Activated naive CD4-positive, alpha-beta T cell treated with anti-CD3 and anti-CD28 coated beads, Interleukin-2, amount 10 ng/mL, durations not matched to agents 7 days and 5 days (primary cell): Measurements from ENCODE around the gene UAP1L1.
"Not testable (repeated sequence)": the region's sequence is repeated elsewhere in the genome, so short reads cannot be mapped to it uniquely, and the experiment has no call there.

Source experiments
- CTCF ChIA-PET: fragments of 350-600 bp; sonication (Branson Sonifier 250); formaldehyde crosslinking; loops from one replicate; lab custom pipeline; 2021; ENCODE audit warnings: antibody characterized with exemption; lab: Charles Lee
- DNase-seq: peaks from one replicate; pipeline ENCODE4 v3.0.0-alpha.2; 2020
- H3K27ac Mint-ChIP-seq: one replicate; pipeline ENCODE4 v1.8.0; 2021; ENCODE audit warnings: mild to moderate bottlenecking, moderate library complexity, mixed read lengths
- H3K27me3 Mint-ChIP-seq: one replicate; pipeline ENCODE4 v1.8.0; 2021; ENCODE audit warnings: mild to moderate bottlenecking, mixed read lengths
- H3K36me3 Mint-ChIP-seq: one replicate; pipeline ENCODE4 v1.8.0; 2021; ENCODE audit warnings: mixed read lengths
- H3K4me1 Mint-ChIP-seq: one replicate; pipeline ENCODE4 v1.8.0; 2021; ENCODE audit warnings: mixed read lengths
- H3K4me3 Mint-ChIP-seq: one replicate; pipeline ENCODE4 v1.8.0; 2021; ENCODE audit warnings: mild to moderate bottlenecking, moderate library complexity, mixed read lengths
- H3K9me3 Mint-ChIP-seq: one replicate; pipeline ENCODE4 v1.8.0; 2021; ENCODE audit warnings: mixed read lengths

The UAP1L1 gene

DNA sequence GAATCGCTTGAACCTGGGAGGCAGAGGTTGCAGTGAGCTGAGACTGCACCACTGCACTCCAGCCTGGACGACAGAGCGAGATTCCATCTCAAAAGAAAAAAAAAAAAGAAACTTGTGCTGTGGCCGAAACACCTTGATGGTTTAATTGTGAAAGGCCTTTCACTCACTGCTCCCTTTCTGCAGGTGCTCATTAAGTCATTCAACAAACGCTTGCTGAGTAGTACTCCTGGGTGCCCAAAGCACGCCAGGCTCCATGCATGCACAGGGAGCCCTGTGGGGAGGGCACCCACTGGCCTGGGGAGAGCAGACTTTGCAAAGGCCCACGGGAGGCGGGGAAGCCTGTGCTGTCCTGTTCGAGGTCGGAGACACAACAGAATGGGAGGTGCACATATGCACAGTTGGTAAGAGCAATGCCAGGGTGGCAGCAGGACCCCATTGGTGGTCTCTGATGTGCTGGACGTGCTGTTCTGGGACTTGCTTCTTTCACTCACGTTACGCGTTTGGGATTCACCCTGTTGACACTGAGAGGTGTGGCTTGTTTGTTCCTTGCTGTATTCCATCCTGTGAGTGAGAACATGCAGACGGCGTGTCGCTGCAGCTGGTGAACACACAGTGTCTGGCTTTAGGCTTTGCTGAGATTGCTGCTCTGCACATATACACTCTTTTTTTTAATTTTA, 20.4 kb upstream of the UAP1L1 start:
- peaks cover 66% of the 10 kb centered on the region for H3K27me3 Mint-ChIP-seq
- no peaks in the 10 kb centered on the region for H3K9me3 Mint-ChIP-seq
- H3K4me1 Mint-ChIP-seq: no peaks in the 10 kb centered on the region
- H3K4me3 Mint-ChIP-seq: no peak overlapping the region
- H3K27ac Mint-ChIP-seq: no peak overlapping the region
- H3K36me3 Mint-ChIP-seq: no peaks in the 10 kb centered on the region
- CTCF ChIA-PET: interaction anchor here (1.4 to 1.8 kb wide), 4 partner anchors 7 to 12 kb away, joined by 4 to 8 read pairs (median 6); no protein-coding TSS in a partner anchor
- DNase-seq: no peak

DNA sequence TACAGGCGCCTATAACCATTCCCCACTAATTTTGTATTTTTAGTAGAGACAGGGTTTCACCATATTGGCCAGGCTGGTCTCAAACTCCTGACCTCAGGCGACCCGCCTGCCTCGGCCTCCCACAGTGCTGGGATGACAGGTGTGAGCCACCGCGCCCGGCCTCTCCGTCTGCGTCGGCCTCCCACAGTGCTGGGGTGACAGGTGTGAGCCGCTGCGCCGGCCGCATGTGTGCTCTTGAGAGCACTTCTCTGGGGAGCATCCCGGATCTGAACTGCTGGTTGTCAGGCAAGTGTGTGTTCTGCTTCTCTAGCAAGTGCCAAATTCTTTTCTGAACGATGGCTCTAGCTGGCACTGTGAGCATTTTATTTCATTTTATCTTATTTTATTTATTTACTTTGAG, 19.8 kb upstream of the UAP1L1 start:
- DNase-seq: no peak
- H3K27me3 Mint-ChIP-seq: peaks cover 59% of the 10 kb centered on the region
- H3K27ac Mint-ChIP-seq: no peak overlapping the region
- H3K9me3 Mint-ChIP-seq: no peaks in the 10 kb centered on the region
- no peaks in the 10 kb centered on the region for H3K4me1 Mint-ChIP-seq
- CTCF ChIA-PET: interaction anchor here (1.6 kb wide), 1 partner anchor 11 kb away, joined by 5 read pairs; no protein-coding TSS in a partner anchor
- no peaks in the 10 kb centered on the region for H3K36me3 Mint-ChIP-seq
- H3K4me3 Mint-ChIP-seq: no peak overlapping the region

DNA sequence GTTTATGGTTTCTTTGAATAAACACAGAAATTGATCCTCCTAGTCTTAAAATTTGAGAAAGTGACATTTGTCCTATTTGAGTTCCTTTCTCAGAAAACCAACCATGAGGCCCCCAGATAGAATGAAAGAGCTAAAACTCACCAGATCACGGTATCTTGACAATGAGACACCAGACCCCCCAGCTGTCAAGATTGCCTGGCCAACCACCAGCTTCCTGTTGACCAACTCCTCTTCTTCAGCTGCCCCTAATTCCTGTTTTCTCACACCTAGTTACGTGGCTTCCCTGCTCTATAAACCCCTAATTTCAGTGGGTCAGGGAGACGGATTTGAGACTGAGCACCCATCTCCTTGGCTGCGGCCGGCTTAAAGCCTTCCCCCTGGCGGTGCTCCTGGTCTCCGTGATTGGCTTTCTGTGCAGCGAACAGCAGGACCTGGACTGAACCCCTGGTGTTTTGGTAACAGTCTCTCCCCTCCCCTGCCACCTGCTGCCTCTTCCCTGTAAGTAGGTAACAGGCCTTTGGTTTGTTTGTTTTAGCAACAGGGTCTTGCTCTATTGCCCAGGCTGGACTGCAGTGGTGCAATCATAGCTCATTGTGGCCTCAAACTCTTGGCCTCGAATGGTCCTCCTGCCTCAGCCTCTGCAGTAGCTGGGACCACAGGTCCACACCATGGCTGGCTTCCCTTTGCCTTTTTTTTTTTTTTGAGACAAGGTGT, 18.6 kb upstream of the UAP1L1 start:
- DNase-seq: no peak
- Mint-ChIP-seq H3K4me1 (no peaks in the 10 kb centered on the region), H3K9me3 (no peaks in the 10 kb centered on the region), H3K27me3 (peaks cover 51% of the 10 kb centered on the region), H3K4me3 (no peak overlapping the region), H3K27ac (no peak overlapping the region), H3K36me3 (no peaks in the 10 kb centered on the region)
- CTCF ChIA-PET: interaction anchor here (0.9 to 1.2 kb wide), 4 partner anchors 9 to 24 kb away, joined by 3 to 4 read pairs (median 4); no protein-coding TSS in a partner anchor

DNA sequence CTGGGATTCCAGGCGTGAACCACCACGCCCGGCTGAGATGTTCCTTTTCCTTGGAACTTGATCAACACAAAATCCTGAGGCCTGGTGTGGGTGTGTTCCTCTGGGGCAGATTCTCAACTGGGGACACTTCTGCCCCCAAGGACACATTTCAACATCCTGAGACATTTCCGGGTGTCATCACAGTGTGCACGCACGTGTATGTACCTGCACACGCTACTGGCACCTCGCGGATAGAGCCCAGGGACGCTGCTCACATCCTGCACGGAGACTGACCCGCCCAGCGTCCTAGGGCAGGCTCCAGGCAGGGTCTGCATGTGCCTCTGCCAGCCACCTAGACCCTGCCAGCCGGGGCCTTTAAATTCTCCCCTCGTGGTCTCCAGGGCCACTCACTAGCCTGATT, 14.9 kb upstream of the UAP1L1 start:
- CTCF ChIA-PET: interaction anchor here (1.8 to 9.6 kb wide), 2 partner anchors 14 to 28 kb away, joined by 7 to 103 read pairs; partner anchors contain the start of gene NPDC1
- H3K9me3 Mint-ChIP-seq: no peaks in the 10 kb centered on the region
- no peak overlapping the region for H3K27ac Mint-ChIP-seq
- no peak for DNase-seq
- peaks cover 6% of the 10 kb centered on the region for H3K36me3 Mint-ChIP-seq
- H3K27me3 Mint-ChIP-seq: peaks cover 20% of the 10 kb centered on the region
- no peak overlapping the region for H3K4me3 Mint-ChIP-seq
- no peaks in the 10 kb centered on the region for H3K4me1 Mint-ChIP-seq

DNA sequence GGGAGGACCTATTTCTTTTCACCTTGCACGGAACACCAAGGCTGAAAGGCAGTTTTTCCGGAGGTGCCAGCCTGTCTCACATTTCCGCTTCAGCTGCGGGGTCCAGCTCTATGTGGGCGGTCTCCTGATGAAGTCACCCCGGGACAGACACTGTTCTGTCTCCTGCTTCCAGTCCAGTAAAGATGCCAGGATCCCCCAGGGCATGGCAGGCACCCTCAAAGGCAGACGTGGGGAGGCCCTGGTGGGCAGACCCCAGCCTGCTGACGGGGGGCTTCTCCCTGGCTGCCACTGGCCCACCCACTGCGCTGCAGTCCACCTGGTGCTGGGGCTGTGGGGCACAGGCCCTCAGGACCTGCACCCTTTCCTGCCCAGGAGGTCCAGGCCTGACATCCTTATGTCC, 14.5 kb upstream of the UAP1L1 start:
- not testable (repeated sequence) for DNase-seq, H3K4me3 Mint-ChIP-seq, H3K9me3 Mint-ChIP-seq, H3K36me3 Mint-ChIP-seq, H3K4me1 Mint-ChIP-seq, H3K27ac Mint-ChIP-seq
- H3K27me3 Mint-ChIP-seq: peaks cover 16% of the 10 kb centered on the region
- CTCF ChIA-PET: interaction anchor here (1.8 to 9.6 kb wide), 3 partner anchors 10 to 28 kb away, joined by 7 to 103 read pairs (median 11); partner anchors contain the start of gene NPDC1

DNA sequence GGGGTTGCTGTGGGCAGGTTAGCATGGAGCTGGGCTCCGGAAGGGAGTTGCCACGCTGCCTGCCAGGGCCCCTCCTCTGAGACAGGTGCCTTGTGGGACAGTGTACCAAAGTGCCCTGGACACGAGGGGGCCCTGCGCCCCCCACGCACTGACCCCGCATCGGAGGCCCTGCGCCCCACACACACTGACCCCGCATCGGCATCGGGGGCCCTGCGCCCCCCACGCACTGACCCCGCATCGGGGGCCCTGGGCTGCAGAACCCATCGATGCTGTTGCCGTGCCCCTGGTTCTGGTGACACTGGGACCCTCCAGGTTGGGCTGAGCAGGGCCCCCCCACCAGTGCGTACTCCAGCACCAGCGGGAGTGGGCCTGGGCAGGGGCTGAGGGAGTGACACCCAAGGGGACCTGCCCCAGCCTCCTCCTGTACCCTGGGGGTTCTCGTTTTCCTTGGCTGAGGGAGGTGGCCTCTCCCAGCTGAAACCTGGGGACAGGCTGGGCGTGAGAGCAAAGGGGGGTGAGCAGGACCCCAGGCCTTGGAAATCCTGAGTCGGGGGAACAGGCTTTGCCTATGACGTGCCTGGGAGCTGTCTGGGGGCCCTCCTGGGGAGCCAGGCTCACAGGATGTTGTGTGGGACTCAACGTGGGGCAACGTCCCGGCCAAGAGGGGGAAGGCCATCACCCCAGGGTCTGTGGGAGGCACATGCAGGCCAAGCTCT, 13.8 kb upstream of the UAP1L1 start:
- Mint-ChIP-seq H3K27ac (no peak overlapping the region), H3K4me1 (peaks cover 9% of the 10 kb centered on the region), H3K4me3 (no peak overlapping the region), H3K9me3 (no peaks in the 10 kb centered on the region), H3K36me3 (peaks cover 10% of the 10 kb centered on the region), H3K27me3 (peaks cover 11% of the 10 kb centered on the region)
- no peak for DNase-seq
- CTCF ChIA-PET: interaction anchor here (0.5 to 9.6 kb wide), 14 partner anchors 8 to 243 kb away, joined by 3 to 103 read pairs (median 4); partner anchors contain the start of genes MAN1B1 and NPDC1

DNA sequence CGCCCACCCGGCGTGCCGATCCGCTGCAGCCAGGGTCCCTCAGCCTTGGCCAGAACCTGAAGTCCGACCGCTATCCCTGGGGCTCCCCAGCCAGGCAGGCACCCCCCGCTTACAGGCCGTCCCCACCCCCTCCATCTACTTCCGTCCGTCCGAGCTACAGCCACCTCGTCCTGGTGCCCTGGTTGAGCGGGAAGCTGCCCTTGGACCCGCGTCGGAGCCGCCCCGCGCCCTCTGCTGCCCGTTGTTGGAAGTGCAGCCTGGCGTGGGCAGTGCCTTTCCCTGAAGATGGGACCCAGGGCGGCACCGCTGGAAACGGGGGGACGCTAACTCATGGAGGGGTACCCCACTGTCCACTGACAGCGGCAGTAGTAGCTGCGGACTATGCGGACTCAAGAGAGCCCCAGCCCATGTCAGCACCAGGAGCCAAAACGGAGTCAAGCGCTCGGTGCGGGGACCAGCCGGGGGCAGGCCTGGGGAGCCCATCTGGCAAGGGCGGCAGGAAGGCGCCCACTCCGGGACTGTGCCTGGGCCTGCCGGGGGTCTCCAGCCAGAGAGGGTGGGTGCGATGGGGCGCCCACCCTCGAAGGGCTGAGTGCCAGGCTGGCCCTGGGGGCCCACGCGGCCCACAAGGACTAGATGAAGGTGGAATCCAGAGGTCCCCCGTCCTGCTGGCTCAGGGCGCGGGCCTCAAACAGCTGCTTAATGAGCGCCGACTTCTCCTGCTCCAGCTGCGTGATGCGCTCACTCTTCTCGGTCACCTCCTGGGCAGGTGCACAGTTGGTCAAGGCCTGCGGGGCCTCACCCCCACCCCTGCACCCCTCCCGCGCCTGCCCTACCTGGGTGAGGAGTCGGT, 13.1 kb upstream of the UAP1L1 start:
- H3K9me3 Mint-ChIP-seq: no peaks in the 10 kb centered on the region
- peaks cover 3% of the 10 kb centered on the region for H3K27me3 Mint-ChIP-seq
- H3K27ac Mint-ChIP-seq: no peak overlapping the region
- CTCF ChIA-PET: interaction anchor here (0.5 to 9.6 kb wide), 14 partner anchors 8 to 244 kb away, joined by 3 to 103 read pairs (median 4); partner anchors contain the start of genes MAN1B1 and NPDC1
- peak; percentile 69 for DNase-seq
- peaks cover 16% of the 10 kb centered on the region for H3K4me1 Mint-ChIP-seq
- H3K36me3 Mint-ChIP-seq: peaks cover 10% of the 10 kb centered on the region
- no peak overlapping the region for H3K4me3 Mint-ChIP-seq

DNA sequence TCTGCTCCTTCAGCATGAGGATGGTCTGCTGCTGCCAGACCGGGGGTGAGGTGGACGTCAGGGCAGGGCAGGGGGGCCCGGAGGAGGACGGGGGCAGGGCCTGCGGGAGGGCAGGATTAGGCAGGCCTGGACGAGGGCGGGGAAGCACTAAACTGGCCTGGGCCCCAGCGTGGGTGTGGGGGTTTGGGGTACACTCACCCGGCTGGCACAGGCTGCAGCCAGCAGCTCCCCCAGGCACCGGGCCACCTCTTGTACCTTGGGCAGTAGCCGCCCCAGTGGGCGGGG, 12.5 kb upstream of the UAP1L1 start:
- DNase-seq: no peak
- Mint-ChIP-seq H3K27me3 (peaks cover 1% of the 10 kb centered on the region), H3K36me3 (peaks cover 10% of the 10 kb centered on the region), H3K4me3 (no peak overlapping the region), H3K27ac (no peak overlapping the region), H3K4me1 (peaks cover 16% of the 10 kb centered on the region), H3K9me3 (no peaks in the 10 kb centered on the region)
- CTCF ChIA-PET: interaction anchor here (1.2 to 9.6 kb wide), 8 partner anchors 9 to 39 kb away, joined by 3 to 103 read pairs (median 6); partner anchors contain the start of gene NPDC1

DNA sequence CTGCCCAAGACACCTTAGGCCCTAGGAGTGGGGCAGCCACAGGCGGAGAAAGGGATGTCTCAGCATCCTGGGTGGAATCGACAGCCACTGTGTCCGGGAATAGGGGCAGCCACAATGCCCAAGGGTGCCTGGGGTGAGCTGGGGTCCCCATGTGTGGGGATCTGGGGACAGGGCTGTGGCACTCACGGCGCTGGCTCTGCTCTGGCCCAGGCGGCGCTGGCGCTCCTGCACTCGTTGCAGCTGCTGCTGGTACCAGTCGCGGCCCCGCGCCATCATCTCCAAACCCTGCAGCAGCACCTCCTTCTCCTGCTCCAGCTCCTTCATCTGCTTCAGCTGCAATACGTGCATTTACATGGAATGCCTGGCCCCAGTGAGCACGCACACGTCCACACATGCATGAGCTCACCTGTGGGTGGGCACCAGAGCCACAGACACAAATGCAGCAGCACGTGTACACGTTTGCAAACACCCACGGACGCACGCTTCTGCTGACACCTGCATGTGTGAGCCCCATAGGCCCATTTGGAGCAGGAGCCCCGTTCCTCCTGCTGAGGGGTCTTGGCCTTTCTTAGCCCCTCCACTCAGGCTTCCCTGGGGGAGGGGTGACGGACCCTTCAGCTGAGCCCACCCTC, 11.9 kb upstream of the UAP1L1 start:
- peaks cover 10% of the 10 kb centered on the region for H3K36me3 Mint-ChIP-seq
- no peak overlapping the region for H3K27ac Mint-ChIP-seq
- H3K4me3 Mint-ChIP-seq: no peak overlapping the region
- CTCF ChIA-PET: interaction anchor here (0.8 to 9.6 kb wide), 4 partner anchors 11 to 334 kb away, joined by 3 to 103 read pairs (median 5); partner anchors contain the start of gene NPDC1
- no peak for DNase-seq
- no peaks in the 10 kb centered on the region for H3K27me3 Mint-ChIP-seq
- no peaks in the 10 kb centered on the region for H3K9me3 Mint-ChIP-seq
- peaks cover 17% of the 10 kb centered on the region for H3K4me1 Mint-ChIP-seq

DNA sequence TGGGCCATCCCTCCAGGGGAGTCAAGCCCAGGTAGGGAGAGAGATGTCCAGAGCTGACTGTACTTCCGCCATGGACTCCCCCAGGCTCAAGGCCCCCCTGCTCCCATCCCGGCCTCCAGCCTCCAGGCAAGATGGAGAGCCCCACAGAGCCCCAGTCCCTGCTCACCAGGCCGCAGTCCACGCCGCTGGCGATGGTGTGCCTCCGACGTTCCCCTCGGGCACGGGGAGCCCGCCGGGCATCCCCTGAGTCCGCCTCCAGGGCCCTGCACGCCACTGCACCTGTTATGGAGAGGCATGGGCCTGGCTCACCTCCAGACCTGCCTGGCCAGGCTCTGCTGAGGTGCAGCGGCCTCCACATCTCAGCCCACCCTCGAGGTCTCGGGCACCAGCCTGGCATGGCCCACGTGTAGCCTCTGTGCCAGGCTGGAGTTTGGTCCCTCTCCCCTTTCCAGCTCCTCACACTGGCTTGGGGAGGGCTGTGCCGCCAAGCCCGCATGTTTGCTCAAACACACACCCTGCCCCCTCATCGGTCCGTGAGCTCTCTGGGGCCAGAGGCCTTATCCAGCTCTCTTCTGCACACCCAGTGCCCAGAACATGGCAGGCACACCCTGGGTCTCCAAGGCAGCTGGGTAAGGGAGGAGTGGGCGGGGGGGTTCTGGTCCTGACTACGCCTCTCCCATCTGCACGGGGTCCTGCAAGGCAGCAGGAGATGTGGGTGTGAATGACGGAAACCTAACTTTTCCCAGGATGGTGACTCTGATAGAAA, 11.0 kb upstream of the UAP1L1 start:
- Mint-ChIP-seq H3K4me3 (no peak overlapping the region), H3K4me1 (peaks cover 25% of the 10 kb centered on the region), H3K27ac (no peak overlapping the region), H3K36me3 (peaks cover 10% of the 10 kb centered on the region), H3K9me3 (no peaks in the 10 kb centered on the region), H3K27me3 (no peaks in the 10 kb centered on the region)
- DNase-seq: no peak
- CTCF ChIA-PET: interaction anchor here (0.7 to 9.6 kb wide), 9 partner anchors 10 to 288 kb away, joined by 3 to 103 read pairs (median 6); partner anchors contain the start of gene NPDC1

DNA sequence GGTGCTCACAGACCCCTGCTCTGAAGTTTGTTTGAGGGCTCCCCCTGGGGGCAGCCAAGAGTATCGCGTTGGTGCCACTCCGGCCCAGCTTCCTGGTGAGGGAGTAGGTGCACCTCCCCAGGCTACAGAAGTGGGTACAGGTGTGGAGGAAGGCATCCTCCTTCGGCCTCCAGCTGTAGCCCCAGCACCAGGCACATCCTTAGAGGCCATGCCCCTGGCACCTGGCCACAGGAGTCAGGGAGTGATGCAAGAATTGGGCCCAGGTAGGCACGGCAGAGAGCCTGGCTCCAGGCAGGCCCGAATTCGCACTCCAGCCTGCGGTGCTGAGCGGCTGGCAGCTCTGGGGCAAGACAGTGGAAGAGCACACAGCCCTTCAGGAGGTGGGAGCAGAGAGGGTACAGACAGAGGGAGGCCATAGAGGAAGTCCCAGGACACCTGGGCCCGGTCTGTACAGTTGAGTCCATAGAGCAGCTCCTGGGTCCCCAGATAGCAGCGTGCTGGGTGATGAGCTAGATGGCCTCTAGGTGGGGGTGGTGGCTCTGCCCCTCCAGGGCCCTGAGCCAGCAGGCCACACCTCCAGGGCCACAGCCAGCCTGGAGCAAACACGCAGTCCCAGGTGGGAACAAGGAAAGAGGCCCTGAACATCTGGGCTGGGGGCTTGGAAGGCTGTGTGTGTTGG, 9.3 kb upstream of the UAP1L1 start:
- CTCF ChIA-PET: interaction anchor here (0.6 to 9.6 kb wide), 28 partner anchors 7 to 377 kb away, joined by 3 to 103 read pairs (median 5); partner anchors contain the start of genes AJM1, MAN1B1, NDOR1 and NPDC1
- peak overlapping the region; percentile 60 for H3K4me3 Mint-ChIP-seq
- DNase-seq: peak; percentile 92
- H3K27me3 Mint-ChIP-seq: no peaks in the 10 kb centered on the region
- H3K9me3 Mint-ChIP-seq: no peaks in the 10 kb centered on the region
- peak overlapping the region; percentile 81 for H3K27ac Mint-ChIP-seq
- peaks cover 29% of the 10 kb centered on the region for H3K4me1 Mint-ChIP-seq
- peaks cover 10% of the 10 kb centered on the region for H3K36me3 Mint-ChIP-seq
